ENCODE measurements around the gene KRTAP5-4.

KRTAP5-4 gene

GRCh38 chr11:1637628-1638027 is 15.7 kb upstream of the KRTAP5-4 start:
- Histone ChIP-seq H3K4me3 (ENCODE audit: low read length) (no peak overlapping the region), H3K27ac (ENCODE audit: low read length) (no peak overlapping the region), H3K4me1 (ENCODE audit: control insufficient read depth, insufficient read depth, low read length) (no peaks in the 10 kb centered on the region), H3K9me3 (ENCODE audit: control insufficient read depth, insufficient read depth, low read length) (no peaks in the 10 kb centered on the region), H3K36me3 (ENCODE audit: control insufficient read depth, insufficient read depth, low read length) (no peaks in the 10 kb centered on the region), H3K27me3 (ENCODE audit: control insufficient read depth, insufficient read depth, low read length) (no peaks in the 10 kb centered on the region; the same call in 1 of the 2 replicates)
- no peak for DNase-seq (ENCODE audit: low read depth, low spot score)
- WGBS (ENCODE audit: insufficient coverage, insufficient read length) = no CpG with 5 or more reads among the region's 2 CpGs

- Histone ChIP-seq H3K4me3 (ENCODE audit: low read length) (no peak overlapping the region), H3K9me3 (ENCODE audit: control insufficient read depth, insufficient read depth, low read length) (no peaks in the 10 kb centered on the region), H3K4me1 (ENCODE audit: control insufficient read depth, insufficient read depth, low read length) (peaks cover 3% of the 10 kb centered on the region; the same call in 1 of the 2 replicates), H3K27me3 (ENCODE audit: control insufficient read depth, insufficient read depth, low read length) (no peaks in the 10 kb centered on the region; the same call in 1 of the 2 replicates), H3K27ac (ENCODE audit: low read length) (no peak overlapping the region), H3K36me3 (ENCODE audit: control insufficient read depth, insufficient read depth, low read length) (no peaks in the 10 kb centered on the region)
- no CpG with 5 or more reads among the region's 19 CpGs for WGBS (ENCODE audit: insufficient coverage, insufficient read length)
- DNase-seq (ENCODE audit: low read depth, low spot score) = no peak
Measured at GRCh38 chr11:1636291-1636950, 14.5 kb upstream of the KRTAP5-4 start.

GRCh38 chr11:1633864-1634263 is 11.9 kb upstream of the KRTAP5-4 start:
- Histone ChIP-seq H3K36me3 (ENCODE audit: control insufficient read depth, insufficient read depth, low read length) (no peaks in the 10 kb centered on the region), H3K27me3 (ENCODE audit: control insufficient read depth, insufficient read depth, low read length) (no peaks in the 10 kb centered on the region; the same call in 1 of the 2 replicates), H3K4me3 (ENCODE audit: low read length) (no peak overlapping the region), H3K4me1 (ENCODE audit: control insufficient read depth, insufficient read depth, low read length) (peaks cover 3% of the 10 kb centered on the region; the same call in 1 of the 2 replicates), H3K27ac (ENCODE audit: low read length) (no peak overlapping the region), H3K9me3 (ENCODE audit: control insufficient read depth, insufficient read depth, low read length) (no peaks in the 10 kb centered on the region)
- WGBS (ENCODE audit: insufficient coverage, insufficient read length) = no CpG with 5 or more reads among the region's 10 CpGs
- DNase-seq (ENCODE audit: low read depth, low spot score) = no peak

GRCh38 chr11:1632053-1632714 is 10.2 kb upstream of the KRTAP5-4 start:
- no peaks in the 10 kb centered on the region; the same call in 1 of the 2 replicates for H3K27me3 ChIP-seq (ENCODE audit: control insufficient read depth, insufficient read depth, low read length)
- H3K4me3 ChIP-seq (ENCODE audit: low read length) = no peak overlapping the region
- H3K9me3 ChIP-seq (ENCODE audit: control insufficient read depth, insufficient read depth, low read length) = no peaks in the 10 kb centered on the region
- no peaks in the 10 kb centered on the region for H3K36me3 ChIP-seq (ENCODE audit: control insufficient read depth, insufficient read depth, low read length)
- DNase-seq (ENCODE audit: low read depth, low spot score) = no peak
- no peak overlapping the region for H3K27ac ChIP-seq (ENCODE audit: low read length)
- H3K4me1 ChIP-seq (ENCODE audit: control insufficient read depth, insufficient read depth, low read length) = peaks cover 3% of the 10 kb centered on the region; the same call in 1 of the 2 replicates
- no CpG with 5 or more reads among the region's 11 CpGs for WGBS (ENCODE audit: insufficient coverage, insufficient read length)

- no peaks in the 10 kb centered on the region for H3K36me3 ChIP-seq (ENCODE audit: control insufficient read depth, insufficient read depth, low read length)
- no CpG with 5 or more reads among the region's 13 CpGs for WGBS (ENCODE audit: insufficient coverage, insufficient read length)
- DNase-seq (ENCODE audit: low read depth, low spot score) = no peak
Measured at GRCh38 chr11:1631066-1631568, 9.2 kb upstream of the KRTAP5-4 start.

GRCh38 chr11:1630271-1630670 is 8.3 kb upstream of the KRTAP5-4 start:
- Histone ChIP-seq H3K27me3 (ENCODE audit: control insufficient read depth, insufficient read depth, low read length) (no peaks in the 10 kb centered on the region; the same call in 1 of the 2 replicates), H3K36me3 (ENCODE audit: control insufficient read depth, insufficient read depth, low read length) (no peaks in the 10 kb centered on the region), H3K9me3 (ENCODE audit: control insufficient read depth, insufficient read depth, low read length) (no peaks in the 10 kb centered on the region), H3K4me3 (ENCODE audit: low read length) (no peak overlapping the region), H3K4me1 (ENCODE audit: control insufficient read depth, insufficient read depth, low read length) (peaks cover 3% of the 10 kb centered on the region; the same call in 1 of the 2 replicates), H3K27ac (ENCODE audit: low read length) (no peak overlapping the region)
- DNase-seq (ENCODE audit: low read depth, low spot score) = no peak
- WGBS (ENCODE audit: insufficient coverage, insufficient read length) = no CpG with 5 or more reads among the region's 2 CpGs

More at GRCh38 chr11:1631066-1631568, 9.2 kb upstream of the KRTAP5-4 start:
- Histone ChIP-seq H3K4me1 (ENCODE audit: control insufficient read depth, insufficient read depth, low read length) (peaks cover 3% of the 10 kb centered on the region; the same call in 1 of the 2 replicates), H3K27ac (ENCODE audit: low read length) (no peak overlapping the region), H3K9me3 (ENCODE audit: control insufficient read depth, insufficient read depth, low read length) (no peaks in the 10 kb centered on the region), H3K4me3 (ENCODE audit: low read length) (no peak overlapping the region), H3K27me3 (ENCODE audit: control insufficient read depth, insufficient read depth, low read length) (no peaks in the 10 kb centered on the region; the same call in 1 of the 2 replicates)

- WGBS (ENCODE audit: insufficient coverage, insufficient read length) = no CpG with 5 or more reads among the region's 26 CpGs
- H3K4me3 ChIP-seq (ENCODE audit: low read length) = no peak within 1 kb of the TSS
- H3K9me3 ChIP-seq (ENCODE audit: control insufficient read depth, insufficient read depth, low read length) = no peaks in the 10 kb centered on the region
- DNase-seq (ENCODE audit: low read depth, low spot score) = no peak
- peaks cover 3% of the 10 kb centered on the region; the same call in 1 of the 2 replicates for H3K4me1 ChIP-seq (ENCODE audit: control insufficient read depth, insufficient read depth, low read length)
- no peaks in the 10 kb centered on the region for H3K36me3 ChIP-seq (ENCODE audit: control insufficient read depth, insufficient read depth, low read length)
- no peaks in the 10 kb centered on the region; the same call in 1 of the 2 replicates for H3K27me3 ChIP-seq (ENCODE audit: control insufficient read depth, insufficient read depth, low read length)
- no peak within 1 kb of the TSS for H3K27ac ChIP-seq (ENCODE audit: low read length)
Measured at GRCh38 chr11:1629326-1630185, 7.6 kb upstream of the KRTAP5-4 start, which contains the start of gene KRTAP5-5. KRTAP5-5 (plus strand) TSS chr11:1629775; CDS start chr11:1629841, 66 bp downstream.

- H3K4me3 ChIP-seq (ENCODE audit: low read length) = no peak overlapping the region
- peaks cover 3% of the 10 kb centered on the region; the same call in 1 of the 2 replicates for H3K4me1 ChIP-seq (ENCODE audit: control insufficient read depth, insufficient read depth, low read length)
- no peak overlapping the region for H3K27ac ChIP-seq (ENCODE audit: low read length)
- WGBS (ENCODE audit: insufficient coverage, insufficient read length) = no CpG with 5 or more reads among the region's 35 CpGs
- DNase-seq (ENCODE audit: low read depth, low spot score) = peak; percentile 54
- no peaks in the 10 kb centered on the region for H3K9me3 ChIP-seq (ENCODE audit: control insufficient read depth, insufficient read depth, low read length)
- no peaks in the 10 kb centered on the region for H3K36me3 ChIP-seq (ENCODE audit: control insufficient read depth, insufficient read depth, low read length)
- H3K27me3 ChIP-seq (ENCODE audit: control insufficient read depth, insufficient read depth, low read length) = no peaks in the 10 kb centered on the region; the same call in 1 of the 2 replicates
Measured at GRCh38 chr11:1628506-1629325, 6.8 kb upstream of the KRTAP5-4 start.

GRCh38 chr11:1625541-1625940 is 3.6 kb upstream of the KRTAP5-4 start:
- WGBS (ENCODE audit: insufficient coverage, insufficient read length) = no CpG with 5 or more reads among the region's 13 CpGs
- DNase-seq (ENCODE audit: low read depth, low spot score) = no peak
- H3K36me3 ChIP-seq (ENCODE audit: control insufficient read depth, insufficient read depth, low read length) = no peaks in the 10 kb centered on the region
- no peak overlapping the region for H3K27ac ChIP-seq (ENCODE audit: low read length)
- H3K4me3 ChIP-seq (ENCODE audit: low read length) = no peak overlapping the region
- no peaks in the 10 kb centered on the region; the same call in 1 of the 2 replicates for H3K27me3 ChIP-seq (ENCODE audit: control insufficient read depth, insufficient read depth, low read length)
- no peaks in the 10 kb centered on the region for H3K4me1 ChIP-seq (ENCODE audit: control insufficient read depth, insufficient read depth, low read length)
- no peaks in the 10 kb centered on the region for H3K9me3 ChIP-seq (ENCODE audit: control insufficient read depth, insufficient read depth, low read length)

Data from iPS DF 6.9 (cell line).